HL-60 (cell line): Measurements from ENCODE around the gene PUS3.

Source experiments
- DNase-seq, 2 experiments: peaks; one replicate each; pipeline ENCODE4 v3.0.0-alpha.2; 2010 to 2020; ENCODE audit warnings: low read depth in 1 of 2, low spot score in 1 of 2
- H3K27ac ChIP-seq: fragments of 250-450 bp; sonication (Bioruptor Pico); replicated peaks from 2 replicates; pipeline ENCODE4 v1.5.1; 2020; ENCODE audit warnings: mild to moderate bottlenecking, moderate library complexity
- H3K27me3 ChIP-seq: fragments of 250-450 bp; sonication (Bioruptor Pico); 2 replicates; pipeline ENCODE4 v1.5.1; 2021; ENCODE audit warnings: mild to moderate bottlenecking, moderate library complexity; ENCODE audit not compliant: insufficient read depth, poor library complexity, severe bottlenecking
- H3K4me3 ChIP-seq: replicated peaks from 2 replicates; pipeline ENCODE4 v1.5.1; 2011; ENCODE audit warnings: mild to moderate bottlenecking, control low read depth, low read length; ENCODE audit not compliant: insufficient read depth
- GABPA ChIP-seq: IDR thresholded peaks from 2 replicates; pipeline ENCODE4 v1.6.1; 2012; ENCODE audit warnings: low read depth
- POLR2AphosphoS5 ChIP-seq: IDR thresholded peaks from 2 replicates; pipeline ENCODE4 v1.6.1; 2012; ENCODE audit warnings: low read depth
- SPI1 ChIP-seq: IDR thresholded peaks from 2 replicates; pipeline ENCODE4 v1.6.1; 2012; ENCODE audit warnings: low read depth, mild to moderate bottlenecking, borderline replicate concordance
- TF ChIP-seq, protein P1 (sequence below): IDR thresholded peaks from one replicate; pipeline ENCODE4 v1.5.1; 2011; ENCODE audit warnings: low read length, control low read depth, inconsistent platforms; ENCODE audit not compliant: insufficient read depth
- TF ChIP-seq, protein P2 (sequence below): IDR thresholded peaks from 2 replicates; pipeline ENCODE4 v1.6.1; 2012; ENCODE audit warnings: low read depth; ENCODE audit not compliant: insufficient replicate concordance

Gene PUS3

DNA sequence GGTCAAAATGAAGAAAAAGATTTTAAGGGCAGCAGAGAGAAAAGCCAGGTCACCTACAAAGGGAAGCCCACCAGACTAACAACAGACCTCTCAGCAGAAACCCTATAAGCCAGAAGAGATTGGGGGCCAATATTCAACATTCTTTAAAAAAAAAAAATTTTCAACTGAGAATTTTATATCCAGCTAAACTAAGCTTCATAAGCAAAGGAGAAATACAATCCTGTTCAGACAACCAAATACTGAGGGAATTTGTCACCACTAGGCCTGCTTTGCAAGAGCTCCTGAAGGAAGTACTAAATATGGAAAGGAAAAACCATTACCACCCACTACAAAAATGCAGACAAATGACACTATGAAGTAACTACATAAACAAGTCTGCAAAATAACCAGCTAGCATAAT is 56.8 kb downstream of the PUS3 start:
- TF ChIP-seq, protein P1, sequence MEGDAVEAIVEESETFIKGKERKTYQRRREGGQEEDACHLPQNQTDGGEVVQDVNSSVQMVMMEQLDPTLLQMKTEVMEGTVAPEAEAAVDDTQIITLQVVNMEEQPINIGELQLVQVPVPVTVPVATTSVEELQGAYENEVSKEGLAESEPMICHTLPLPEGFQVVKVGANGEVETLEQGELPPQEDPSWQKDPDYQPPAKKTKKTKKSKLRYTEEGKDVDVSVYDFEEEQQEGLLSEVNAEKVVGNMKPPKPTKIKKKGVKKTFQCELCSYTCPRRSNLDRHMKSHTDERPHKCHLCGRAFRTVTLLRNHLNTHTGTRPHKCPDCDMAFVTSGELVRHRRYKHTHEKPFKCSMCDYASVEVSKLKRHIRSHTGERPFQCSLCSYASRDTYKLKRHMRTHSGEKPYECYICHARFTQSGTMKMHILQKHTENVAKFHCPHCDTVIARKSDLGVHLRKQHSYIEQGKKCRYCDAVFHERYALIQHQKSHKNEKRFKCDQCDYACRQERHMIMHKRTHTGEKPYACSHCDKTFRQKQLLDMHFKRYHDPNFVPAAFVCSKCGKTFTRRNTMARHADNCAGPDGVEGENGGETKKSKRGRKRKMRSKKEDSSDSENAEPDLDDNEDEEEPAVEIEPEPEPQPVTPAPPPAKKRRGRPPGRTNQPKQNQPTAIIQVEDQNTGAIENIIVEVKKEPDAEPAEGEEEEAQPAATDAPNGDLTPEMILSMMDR, result no peak
- TF ChIP-seq SPI1 (no peak), GABPA (no peak), POLR2AphosphoS5 (no peak)
- TF ChIP-seq, protein P2, sequence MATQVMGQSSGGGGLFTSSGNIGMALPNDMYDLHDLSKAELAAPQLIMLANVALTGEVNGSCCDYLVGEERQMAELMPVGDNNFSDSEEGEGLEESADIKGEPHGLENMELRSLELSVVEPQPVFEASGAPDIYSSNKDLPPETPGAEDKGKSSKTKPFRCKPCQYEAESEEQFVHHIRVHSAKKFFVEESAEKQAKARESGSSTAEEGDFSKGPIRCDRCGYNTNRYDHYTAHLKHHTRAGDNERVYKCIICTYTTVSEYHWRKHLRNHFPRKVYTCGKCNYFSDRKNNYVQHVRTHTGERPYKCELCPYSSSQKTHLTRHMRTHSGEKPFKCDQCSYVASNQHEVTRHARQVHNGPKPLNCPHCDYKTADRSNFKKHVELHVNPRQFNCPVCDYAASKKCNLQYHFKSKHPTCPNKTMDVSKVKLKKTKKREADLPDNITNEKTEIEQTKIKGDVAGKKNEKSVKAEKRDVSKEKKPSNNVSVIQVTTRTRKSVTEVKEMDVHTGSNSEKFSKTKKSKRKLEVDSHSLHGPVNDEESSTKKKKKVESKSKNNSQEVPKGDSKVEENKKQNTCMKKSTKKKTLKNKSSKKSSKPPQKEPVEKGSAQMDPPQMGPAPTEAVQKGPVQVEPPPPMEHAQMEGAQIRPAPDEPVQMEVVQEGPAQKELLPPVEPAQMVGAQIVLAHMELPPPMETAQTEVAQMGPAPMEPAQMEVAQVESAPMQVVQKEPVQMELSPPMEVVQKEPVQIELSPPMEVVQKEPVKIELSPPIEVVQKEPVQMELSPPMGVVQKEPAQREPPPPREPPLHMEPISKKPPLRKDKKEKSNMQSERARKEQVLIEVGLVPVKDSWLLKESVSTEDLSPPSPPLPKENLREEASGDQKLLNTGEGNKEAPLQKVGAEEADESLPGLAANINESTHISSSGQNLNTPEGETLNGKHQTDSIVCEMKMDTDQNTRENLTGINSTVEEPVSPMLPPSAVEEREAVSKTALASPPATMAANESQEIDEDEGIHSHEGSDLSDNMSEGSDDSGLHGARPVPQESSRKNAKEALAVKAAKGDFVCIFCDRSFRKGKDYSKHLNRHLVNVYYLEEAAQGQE, result no peak
- Histone ChIP-seq H3K27ac (no peak overlapping the region), H3K4me3 (no peak overlapping the region), H3K27me3 (no peaks in the 10 kb centered on the region)
- DNase-seq, result no peak
